Fibroblast of mammary gland (primary cell): ENCODE data around the gene PACRG.

Source experiments
- DNase-seq: peaks from one replicate; pipeline ENCODE4 v3.0.0-alpha.2; 2010; ENCODE audit warnings: low read depth
- H3K4me3 ChIP-seq: 2 replicates; pipeline ENCODE4 v1.5.1; 2011; ENCODE audit warnings: low read depth, mild to moderate bottlenecking, low read length, moderate library complexity; ENCODE audit not compliant: control insufficient read depth
- TF ChIP-seq, protein P1 (sequence below): conservative IDR thresholded peaks from 2 replicates; pipeline ENCODE4 v1.5.1; 2011; ENCODE audit warnings: low read depth, low read length, inconsistent platforms; ENCODE audit not compliant: control insufficient read depth, insufficient read depth

PACRG gene

GRCh38 chr6:163348789-163349680 is 621.3 kb downstream of the PACRG start:
- TF ChIP-seq, protein P1, sequence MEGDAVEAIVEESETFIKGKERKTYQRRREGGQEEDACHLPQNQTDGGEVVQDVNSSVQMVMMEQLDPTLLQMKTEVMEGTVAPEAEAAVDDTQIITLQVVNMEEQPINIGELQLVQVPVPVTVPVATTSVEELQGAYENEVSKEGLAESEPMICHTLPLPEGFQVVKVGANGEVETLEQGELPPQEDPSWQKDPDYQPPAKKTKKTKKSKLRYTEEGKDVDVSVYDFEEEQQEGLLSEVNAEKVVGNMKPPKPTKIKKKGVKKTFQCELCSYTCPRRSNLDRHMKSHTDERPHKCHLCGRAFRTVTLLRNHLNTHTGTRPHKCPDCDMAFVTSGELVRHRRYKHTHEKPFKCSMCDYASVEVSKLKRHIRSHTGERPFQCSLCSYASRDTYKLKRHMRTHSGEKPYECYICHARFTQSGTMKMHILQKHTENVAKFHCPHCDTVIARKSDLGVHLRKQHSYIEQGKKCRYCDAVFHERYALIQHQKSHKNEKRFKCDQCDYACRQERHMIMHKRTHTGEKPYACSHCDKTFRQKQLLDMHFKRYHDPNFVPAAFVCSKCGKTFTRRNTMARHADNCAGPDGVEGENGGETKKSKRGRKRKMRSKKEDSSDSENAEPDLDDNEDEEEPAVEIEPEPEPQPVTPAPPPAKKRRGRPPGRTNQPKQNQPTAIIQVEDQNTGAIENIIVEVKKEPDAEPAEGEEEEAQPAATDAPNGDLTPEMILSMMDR, result no peak
- DNase-seq, result no peak
- no peak overlapping the region for H3K4me3 ChIP-seq

GRCh38 chr6:163349696-163350095 is 621.9 kb downstream of the PACRG start:
- DNase-seq, result no peak
- TF ChIP-seq, protein P1, result no peak
- no peak overlapping the region for H3K4me3 ChIP-seq

DNA sequence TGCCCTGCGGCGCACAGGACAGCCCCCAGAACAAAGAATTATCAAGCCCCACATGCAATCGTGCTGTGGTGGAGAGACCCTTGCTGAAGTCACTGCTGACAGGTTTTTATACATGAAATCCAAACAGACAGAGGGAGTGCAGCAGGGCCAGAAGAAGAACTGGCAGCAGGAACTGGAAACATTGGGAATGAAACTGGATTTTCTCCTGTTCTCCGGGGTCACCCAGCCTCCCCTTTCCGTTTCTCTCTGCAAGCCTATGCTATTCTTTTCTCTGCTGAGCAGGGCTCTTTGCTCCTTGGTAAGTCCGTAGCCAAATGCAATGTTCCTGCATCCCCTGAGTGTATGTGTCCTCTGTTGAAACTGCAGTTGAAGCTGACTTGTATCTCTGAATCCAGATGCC is 623.2 kb downstream of the PACRG start:
- TF ChIP-seq, protein P1, result no peak
- no peak overlapping the region for H3K4me3 ChIP-seq
- DNase-seq, result no peak

- H3K4me3 ChIP-seq, result no peak overlapping the region
- DNase-seq, result no peak
- TF ChIP-seq, protein P1, result no peak
Measured at GRCh38 chr6:163352011-163352685, 624.4 kb downstream of the PACRG start.

GRCh38 chr6:163352966-163353365 is 625.2 kb downstream of the PACRG start:
- TF ChIP-seq, protein P1, result no peak
- no peak overlapping the region for H3K4me3 ChIP-seq
- no peak for DNase-seq

GRCh38 chr6:163354085-163354484 is 626.3 kb downstream of the PACRG start:
- DNase-seq, result no peak
- TF ChIP-seq, protein P1, result no peak
- H3K4me3 ChIP-seq, result no peak overlapping the region
